Measurements from ENCODE around the gene AEBP1. TPM values are rescaled to one million over a fixed set of nuclear protein-coding genes. Genes with fewer than 3 reads are reported as not detected.

Gene AEBP1
- total and polyA plus RNA-seq, 8 donors: 14.6 to 179 (median 41.2) TPM

DNA sequence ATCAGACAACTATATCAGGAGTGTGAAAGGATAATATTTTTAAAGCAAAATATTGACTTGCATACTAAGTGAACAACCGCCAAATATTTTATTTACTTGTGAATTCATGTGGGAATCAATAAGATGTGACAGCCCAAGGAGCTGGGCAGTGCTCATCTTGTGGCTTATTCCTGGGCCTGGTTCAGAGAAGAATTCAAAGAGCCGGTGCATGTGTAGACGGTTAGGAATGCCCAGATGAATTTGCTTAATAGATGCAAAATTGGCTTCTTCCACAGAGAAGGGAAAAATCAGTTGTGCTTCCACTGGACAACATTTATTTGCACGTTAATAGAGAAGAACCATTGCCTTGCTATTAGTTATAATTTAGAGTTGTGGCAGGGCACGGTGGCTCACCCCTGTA lies 32.6 kb downstream of the AEBP1 start:
- Histone ChIP-seq H3K4me3 (no peak overlapping the region), H3K9me3 (no peaks in the 10 kb centered on the region)

DNA sequence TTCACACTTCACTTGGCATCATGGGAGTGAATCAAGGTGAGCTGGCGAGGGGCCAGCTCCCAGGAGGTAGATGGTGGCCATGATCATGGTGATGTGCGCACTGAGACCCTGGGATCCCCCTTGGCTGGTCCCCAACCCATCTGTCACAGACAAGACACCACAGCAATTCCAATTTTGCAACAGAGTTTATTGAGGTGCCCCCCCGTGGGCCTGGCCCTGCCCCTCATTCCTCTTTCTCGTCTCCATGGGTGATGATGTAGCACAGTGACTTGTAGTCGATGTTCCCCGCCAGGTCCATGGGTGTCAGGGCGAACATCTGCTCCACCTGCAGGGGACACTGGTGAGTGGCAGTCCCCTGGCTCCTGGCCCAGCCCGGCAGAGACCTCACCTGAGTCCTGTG lies 34.6 kb downstream of the AEBP1 start:
- H3K9me3 ChIP-seq: no peaks in the 10 kb centered on the region
- no peaks in the 10 kb centered on the region for H3K36me3 ChIP-seq
- no peaks in the 10 kb centered on the region for H3K27me3 ChIP-seq
- H3K4me1 ChIP-seq: no peaks in the 10 kb centered on the region
- no peak overlapping the region for H3K4me3 ChIP-seq
- no peak overlapping the region for H3K27ac ChIP-seq
- 80 to 88% (median 81%) methylated on average over 8 of the region's 8 CpGs for WGBS, 5 donors
- no peak for DNase-seq
- TF ChIP-seq EP300 (IDR thresholded peaks at IDR 0.05) (no peak), POLR2A (IDR thresholded peaks at IDR 0.05) (no peak), CTCF (IDR thresholded peaks at IDR 0.05) (no peak), POLR2AphosphoS5 (IDR thresholded peaks at IDR 0.05) (no peak)
- intact Hi-C loops (cut with DNase I; ENCODE audit: low total_unique reads): no loop called here

More for the DNA sequence above, 32.6 kb downstream of the AEBP1 start:
- no peak overlapping the region for H3K27ac ChIP-seq
- H3K36me3 ChIP-seq: no peaks in the 10 kb centered on the region
- WGBS, 5 donors: 81 to 91% (median 83%) methylated on average over 5 of the region's 5 CpGs
- intact Hi-C loops (cut with DNase I; ENCODE audit: low total_unique reads): no loop called here
- TF ChIP-seq POLR2A (IDR thresholded peaks at IDR 0.05) (no peak), POLR2AphosphoS5 (IDR thresholded peaks at IDR 0.05) (no peak), EP300 (IDR thresholded peaks at IDR 0.05) (no peak), CTCF (IDR thresholded peaks at IDR 0.05) (no peak)
- no peaks in the 10 kb centered on the region for H3K27me3 ChIP-seq
- DNase-seq: no peak
- no peaks in the 10 kb centered on the region for H3K4me1 ChIP-seq

GRCh38 chr7:44139311-44140010 lies 35.3 kb downstream of the AEBP1 start:
- Histone ChIP-seq H3K9me3 (no peaks in the 10 kb centered on the region), H3K27me3 (peaks cover 0 to 4% (median 0%) of the 10 kb centered on the region in 3 donors), H3K36me3 (no peaks in the 10 kb centered on the region), H3K4me1 (no peaks in the 10 kb centered on the region), H3K27ac (no peak overlapping the region), H3K4me3 (no peak overlapping the region)
- WGBS, 5 donors: 82 to 94% (median 91%) methylated on average over 12 to 14 of the region's 14 CpGs
- intact Hi-C loops (cut with DNase I; ENCODE audit: low total_unique reads): no loop called here
- no peak for DNase-seq
- TF ChIP-seq POLR2A (IDR thresholded peaks at IDR 0.05) (no peak), EP300 (IDR thresholded peaks at IDR 0.05) (no peak), POLR2AphosphoS5 (IDR thresholded peaks at IDR 0.05) (no peak), CTCF (IDR thresholded peaks at IDR 0.05) (no peak)

DNA sequence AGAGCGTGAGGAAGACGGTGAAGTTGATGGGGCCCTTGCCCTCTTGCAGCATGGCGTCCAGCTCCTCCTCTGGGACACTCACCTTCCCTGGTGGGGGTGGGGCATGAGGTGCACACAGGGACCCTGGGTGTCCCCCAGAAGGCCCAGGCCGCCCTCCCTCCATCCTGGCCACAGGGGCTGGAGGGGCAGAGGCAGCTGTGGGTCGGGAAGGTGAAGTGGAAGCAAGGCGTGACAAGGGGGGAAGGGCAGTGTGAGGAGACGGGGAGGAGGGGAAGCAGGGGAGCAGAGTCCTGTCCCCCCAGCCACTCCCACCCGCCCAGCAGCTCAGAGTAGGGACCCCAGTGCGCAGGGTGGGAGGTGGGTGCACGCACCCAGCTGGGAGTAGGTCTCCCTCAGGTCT lies 36.2 kb downstream of the AEBP1 start:
- H3K4me3 ChIP-seq: no peak overlapping the region
- H3K9me3 ChIP-seq: no peaks in the 10 kb centered on the region
- DNase-seq: no peak
- intact Hi-C loops (cut with DNase I; ENCODE audit: low total_unique reads): no loop called here
- no peak for TF ChIP-seq EP300 (IDR thresholded peaks at IDR 0.05)
- no peak for TF ChIP-seq POLR2AphosphoS5 (IDR thresholded peaks at IDR 0.05)
- TF ChIP-seq CTCF (IDR thresholded peaks at IDR 0.05): no peak
- no peak for TF ChIP-seq POLR2A (IDR thresholded peaks at IDR 0.05)
- H3K27ac ChIP-seq: no peak overlapping the region
- H3K36me3 ChIP-seq: no peaks in the 10 kb centered on the region
- peaks cover 0 to 13% (median 4%) of the 10 kb centered on the region in 3 donors for H3K27me3 ChIP-seq
- 79 to 89% (median 82%) methylated on average over 7 to 10 of the region's 10 CpGs for WGBS, 5 donors
- H3K4me1 ChIP-seq: peaks cover 3 to 6% (median 4%) of the 10 kb centered on the region in 4 donors
